Kidney epithelial cell (primary cell): ENCODE data around the gene TRPM4. TPM values are rescaled to one million over a fixed set of nuclear protein-coding genes. Genes with fewer than 3 reads are reported as not detected.
"Not testable (repeated sequence)": the region's sequence is repeated elsewhere in the genome, so short reads cannot be mapped to it uniquely, and the experiment has no call there.

Experiments
- DNase-seq: peaks from one replicate; pipeline ENCODE4 v3.0.0-alpha.2; 2010; ENCODE audit warnings: low read depth
- H3K27me3 ChIP-seq: 2 replicates; pipeline ENCODE4 v1.6.0; 2011; ENCODE audit warnings: low read length; ENCODE audit not compliant: control insufficient read depth, insufficient read depth
- H3K36me3 ChIP-seq: 2 replicates; pipeline ENCODE4 v1.5.1; 2011; ENCODE audit warnings: low read length; ENCODE audit not compliant: control insufficient read depth, insufficient read depth
- H3K4me3 ChIP-seq: 2 replicates; pipeline ENCODE4 v1.5.1; 2011; ENCODE audit warnings: low read depth, mild to moderate bottlenecking, control low read depth, low read length
- total RNA-seq: library from RNA; depleted of rRNA; stranded (reverse); fragments of >200 nt; gene quantifications from 2 replicates; pipeline ENCODE4 v1.2.3, GENCODE V29; 2015
- TF ChIP-seq, protein P1 (sequence below): IDR thresholded peaks from 2 replicates; pipeline ENCODE4 v1.5.1; 2011; ENCODE audit warnings: mild to moderate bottlenecking, moderate library complexity, low read length, control low read depth, inconsistent platforms; ENCODE audit not compliant: insufficient read depth, poor library complexity, severe bottlenecking

Gene TRPM4
- total RNA-seq, 1 donor from 2014 or later: 13.5 TPM

DNA sequence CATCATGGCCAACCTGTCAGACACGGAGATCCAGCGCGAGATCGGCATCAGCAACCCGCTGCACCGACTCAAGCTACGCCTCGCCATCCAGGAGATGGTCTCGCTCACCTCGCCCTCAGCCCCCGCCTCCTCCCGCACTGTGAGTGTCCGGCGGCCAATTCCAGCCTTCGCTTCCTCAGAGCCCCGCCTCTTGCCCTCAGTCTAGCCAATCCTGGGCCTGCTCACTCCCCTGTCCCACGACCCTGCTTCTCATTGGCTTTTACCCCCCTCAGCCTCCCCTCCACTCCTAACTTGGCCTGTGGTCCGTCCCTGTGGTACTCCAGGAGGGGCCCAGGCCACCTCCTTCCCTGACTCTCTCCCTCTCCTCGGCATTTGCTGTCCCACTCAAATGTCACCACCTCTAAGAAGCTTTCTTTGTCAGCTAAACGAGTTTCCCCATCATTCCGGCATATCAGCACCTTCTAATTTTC, 14.7 kb upstream of the TRPM4 start:
- TF ChIP-seq, protein P1, sequence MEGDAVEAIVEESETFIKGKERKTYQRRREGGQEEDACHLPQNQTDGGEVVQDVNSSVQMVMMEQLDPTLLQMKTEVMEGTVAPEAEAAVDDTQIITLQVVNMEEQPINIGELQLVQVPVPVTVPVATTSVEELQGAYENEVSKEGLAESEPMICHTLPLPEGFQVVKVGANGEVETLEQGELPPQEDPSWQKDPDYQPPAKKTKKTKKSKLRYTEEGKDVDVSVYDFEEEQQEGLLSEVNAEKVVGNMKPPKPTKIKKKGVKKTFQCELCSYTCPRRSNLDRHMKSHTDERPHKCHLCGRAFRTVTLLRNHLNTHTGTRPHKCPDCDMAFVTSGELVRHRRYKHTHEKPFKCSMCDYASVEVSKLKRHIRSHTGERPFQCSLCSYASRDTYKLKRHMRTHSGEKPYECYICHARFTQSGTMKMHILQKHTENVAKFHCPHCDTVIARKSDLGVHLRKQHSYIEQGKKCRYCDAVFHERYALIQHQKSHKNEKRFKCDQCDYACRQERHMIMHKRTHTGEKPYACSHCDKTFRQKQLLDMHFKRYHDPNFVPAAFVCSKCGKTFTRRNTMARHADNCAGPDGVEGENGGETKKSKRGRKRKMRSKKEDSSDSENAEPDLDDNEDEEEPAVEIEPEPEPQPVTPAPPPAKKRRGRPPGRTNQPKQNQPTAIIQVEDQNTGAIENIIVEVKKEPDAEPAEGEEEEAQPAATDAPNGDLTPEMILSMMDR: no peak
- H3K4me3 ChIP-seq: peak overlapping the region; percentile 44
- peaks cover 3% of the 10 kb centered on the region for H3K27me3 ChIP-seq
- no peaks in the 10 kb centered on the region for H3K36me3 ChIP-seq
- DNase-seq: peak; percentile 76

DNA sequence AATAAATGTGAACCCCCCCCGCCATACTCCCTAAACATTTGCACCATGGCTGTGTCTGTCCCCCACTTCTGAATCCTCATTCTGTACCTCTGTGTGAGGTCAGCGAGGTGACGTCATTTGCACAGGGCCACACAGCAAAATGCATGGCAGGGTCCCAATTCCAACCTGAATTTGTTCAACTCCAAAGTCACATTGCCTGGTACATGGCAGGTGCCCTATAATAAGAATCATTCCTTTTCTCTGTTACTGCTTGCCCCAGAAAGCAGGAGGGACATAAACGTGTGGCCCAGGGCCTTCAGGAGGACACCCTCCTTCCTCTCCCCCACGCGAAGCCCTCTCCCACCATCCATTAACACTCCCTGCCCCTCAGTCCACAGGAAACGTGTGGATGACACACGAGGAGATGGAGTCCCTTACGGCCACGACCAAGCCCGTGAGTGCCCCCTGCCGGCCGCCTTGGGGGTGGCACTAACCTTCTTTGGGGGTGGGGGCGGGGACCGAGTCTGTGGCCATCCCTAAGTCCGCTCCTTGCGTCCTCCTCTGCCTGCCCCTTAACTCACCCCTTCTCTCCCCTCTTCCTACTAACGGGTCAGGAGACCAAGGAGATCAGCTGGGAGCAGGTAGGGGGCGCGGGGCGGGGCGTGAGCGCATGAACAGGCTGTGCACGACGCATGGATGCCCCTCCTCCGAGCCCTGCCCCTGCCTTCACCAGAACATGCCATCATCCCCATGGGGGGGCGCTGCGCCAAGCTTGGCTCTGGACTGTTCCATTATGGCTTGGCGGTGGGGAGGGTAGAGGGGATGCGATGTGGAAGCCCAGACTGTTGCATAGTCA, 11.8 kb upstream of the TRPM4 start:
- Histone ChIP-seq H3K36me3 (no peaks in the 10 kb centered on the region), H3K4me3 (no peak overlapping the region), H3K27me3 (peaks cover 16% of the 10 kb centered on the region)
- no peak for DNase-seq
- TF ChIP-seq, protein P1: peak; percentile 92

DNA sequence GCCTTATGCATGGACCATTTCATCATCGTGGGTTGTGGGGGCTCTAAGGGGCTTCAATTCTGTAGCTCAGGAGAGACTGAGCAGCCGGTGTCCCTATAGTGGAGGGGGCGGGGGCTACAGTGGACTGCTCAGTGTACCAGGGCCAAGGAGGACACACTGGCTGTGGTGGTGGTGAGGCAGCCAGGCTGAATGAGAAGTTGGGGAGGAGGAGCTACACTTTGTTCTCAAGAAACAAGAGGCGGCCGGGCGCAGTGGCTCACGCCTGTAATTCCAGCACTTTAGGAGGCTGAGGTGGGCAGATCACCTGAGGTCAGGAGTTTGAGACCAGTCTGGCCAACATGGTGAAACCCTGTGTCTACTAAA, 11.2 kb upstream of the TRPM4 start:
- peaks cover 21% of the 10 kb centered on the region for H3K27me3 ChIP-seq
- not testable (repeated sequence) for DNase-seq, H3K36me3 ChIP-seq, H3K4me3 ChIP-seq

DNA sequence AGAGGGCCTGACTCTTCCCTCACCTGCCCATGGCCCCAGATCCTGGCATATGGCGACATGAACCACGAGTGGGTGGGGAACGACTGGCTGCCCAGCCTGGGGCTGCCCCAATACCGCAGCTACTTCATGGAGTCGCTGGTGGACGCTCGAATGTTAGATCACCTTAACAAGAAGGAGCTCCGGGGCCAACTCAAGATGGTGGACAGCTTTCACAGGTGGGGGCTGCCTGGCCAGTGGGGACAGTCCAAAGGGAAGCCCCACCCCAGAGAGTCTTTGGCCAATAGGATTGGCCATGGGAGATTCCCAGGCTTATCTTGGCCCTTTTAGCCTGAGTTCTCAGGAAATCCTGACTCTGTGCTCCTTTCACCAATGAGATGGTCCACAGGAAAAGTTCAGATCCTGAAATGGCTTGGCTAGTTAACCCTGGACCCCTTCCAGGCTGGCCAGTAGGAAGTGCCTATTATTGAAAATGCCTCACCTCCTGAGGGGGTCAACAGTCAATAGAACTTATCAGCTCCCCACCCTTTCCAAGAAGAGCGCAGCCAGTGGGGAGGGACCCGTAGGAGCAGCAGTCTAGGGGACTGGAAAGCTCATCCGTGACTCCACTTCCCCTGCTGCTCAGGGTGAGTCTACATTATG, 9.4 kb upstream of the TRPM4 start:
- DNase-seq: no peak
- TF ChIP-seq, protein P1: no peak
- Histone ChIP-seq H3K4me3 (no peak overlapping the region), H3K36me3 (no peaks in the 10 kb centered on the region), H3K27me3 (peaks cover 23% of the 10 kb centered on the region)

DNA sequence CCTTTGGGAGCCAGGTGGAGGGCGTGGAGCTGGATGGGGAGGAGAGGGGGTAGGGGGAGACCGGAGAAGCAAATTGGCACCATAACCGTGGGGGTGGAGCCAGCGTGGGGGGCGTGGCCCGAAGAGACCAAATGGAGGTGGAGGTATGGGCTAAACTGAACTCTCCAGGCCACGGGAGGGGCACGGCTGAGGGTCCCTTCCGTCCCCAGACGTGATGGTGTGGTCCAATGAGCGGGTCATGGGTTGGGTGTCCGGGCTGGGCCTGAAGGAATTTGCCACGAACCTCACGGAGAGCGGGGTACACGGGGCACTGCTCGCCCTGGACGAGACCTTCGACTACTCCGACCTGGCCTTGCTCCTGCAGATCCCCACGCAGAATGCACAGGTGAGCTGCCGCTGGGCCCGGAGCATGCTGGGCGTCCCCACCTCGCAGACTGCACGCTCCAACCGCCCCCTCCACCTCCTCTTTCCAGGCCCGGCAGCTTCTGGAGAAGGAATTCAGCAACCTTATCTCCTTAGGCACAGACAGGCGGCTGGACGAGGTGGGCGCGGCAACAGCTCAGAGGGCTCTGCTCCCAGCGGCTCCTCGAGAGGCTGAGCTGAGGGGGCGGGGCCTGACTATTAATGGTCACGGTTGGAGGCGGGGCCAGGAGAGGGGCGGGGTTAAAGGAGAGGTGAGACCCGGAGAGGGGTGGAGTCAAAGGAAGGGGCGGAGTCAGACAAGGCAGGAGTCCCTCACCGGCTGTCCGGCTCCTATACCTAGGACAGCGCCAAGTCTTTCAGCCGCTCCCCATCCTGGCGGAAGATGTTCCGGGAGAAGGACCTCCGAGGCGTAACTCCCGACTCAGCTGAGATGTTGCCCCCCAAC, 8.6 kb upstream of the TRPM4 start:
- no peaks in the 10 kb centered on the region for H3K36me3 ChIP-seq
- peak; percentile 74 for DNase-seq
- peaks cover 23% of the 10 kb centered on the region for H3K27me3 ChIP-seq
- peak overlapping the region; percentile 59 for H3K4me3 ChIP-seq
- TF ChIP-seq, protein P1: no peak

DNA sequence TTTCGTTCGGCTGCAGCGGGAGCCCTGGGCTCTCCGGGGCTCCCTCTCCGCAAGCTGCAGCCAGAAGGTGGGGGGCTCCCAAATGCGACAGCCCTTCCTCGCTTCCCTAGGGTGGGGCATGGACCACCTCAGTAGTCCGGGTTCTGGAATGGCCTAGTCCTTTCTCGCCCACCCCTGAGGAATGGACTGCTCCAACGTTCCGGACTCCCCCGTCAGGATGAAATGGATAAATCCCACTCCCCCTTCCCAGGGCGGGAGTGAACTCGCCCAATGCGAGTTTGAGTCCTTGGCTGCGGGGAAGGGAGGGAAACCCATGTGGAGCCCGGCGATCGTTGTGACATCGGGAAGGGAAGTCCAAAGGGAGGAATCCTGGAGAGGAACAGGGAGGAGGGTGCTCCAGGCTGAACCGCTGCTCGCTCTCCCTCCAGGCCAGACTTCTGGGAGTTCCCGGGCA, 7.9 kb upstream of the TRPM4 start:
- Histone ChIP-seq H3K36me3 (no peaks in the 10 kb centered on the region), H3K4me3 (peak overlapping the region; percentile 59), H3K27me3 (peaks cover 24% of the 10 kb centered on the region)
- no peak for DNase-seq
- TF ChIP-seq, protein P1: no peak
